NCI-H345 treated with DMSO at 0.1 percent for 48 hours (cell line): ENCODE results near the gene ARRDC3.
"Not testable (repeated sequence)": the region's sequence is repeated elsewhere in the genome, so short reads cannot be mapped to it uniquely, and the experiment has no call there.

Source experiments
- DNase-seq: peaks from one replicate; lab custom pipeline; 2025; ENCODE audit not compliant: unreplicated experiment; lab: John Stamatoyannopoulos, UW

Gene ARRDC3, protein sequence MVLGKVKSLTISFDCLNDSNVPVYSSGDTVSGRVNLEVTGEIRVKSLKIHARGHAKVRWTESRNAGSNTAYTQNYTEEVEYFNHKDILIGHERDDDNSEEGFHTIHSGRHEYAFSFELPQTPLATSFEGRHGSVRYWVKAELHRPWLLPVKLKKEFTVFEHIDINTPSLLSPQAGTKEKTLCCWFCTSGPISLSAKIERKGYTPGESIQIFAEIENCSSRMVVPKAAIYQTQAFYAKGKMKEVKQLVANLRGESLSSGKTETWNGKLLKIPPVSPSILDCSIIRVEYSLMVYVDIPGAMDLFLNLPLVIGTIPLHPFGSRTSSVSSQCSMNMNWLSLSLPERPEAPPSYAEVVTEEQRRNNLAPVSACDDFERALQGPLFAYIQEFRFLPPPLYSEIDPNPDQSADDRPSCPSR

GRCh38 chr5:91383027-91383955, at the start of gene ARRDC3:
ARRDC3 (minus strand) TSS chr5:91383317; CDS start chr5:91383092, 225 bp downstream.
- DNase-seq = peak; percentile 92

GRCh38 chr5:91430949-91431348, 47.8 kb upstream of the ARRDC3 start:
- DNase-seq = no peak

GRCh38 chr5:91424638-91425436, 41.7 kb upstream of the ARRDC3 start:
- peak; percentile 35 for DNase-seq

DNA sequence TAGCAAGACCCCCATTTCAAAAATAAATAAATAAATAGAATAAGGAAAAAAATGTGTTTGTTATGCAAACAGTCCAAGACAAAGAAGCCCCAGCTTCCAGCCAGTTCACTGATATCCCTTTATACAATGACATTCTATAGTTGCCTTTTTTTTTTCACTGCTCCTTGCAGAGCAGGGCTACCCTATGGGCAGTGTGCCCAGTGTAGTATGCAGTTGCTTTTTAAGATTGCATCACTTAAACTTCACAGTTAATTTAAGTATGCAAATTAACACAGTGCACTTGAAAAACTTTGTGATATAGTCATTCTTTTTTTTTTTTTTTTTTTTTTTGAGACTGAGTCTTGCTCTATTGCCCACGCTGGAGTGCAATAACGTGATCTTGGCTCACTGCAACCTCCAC, 40.8 kb upstream of the ARRDC3 start:
- DNase-seq = no peak

GRCh38 chr5:91420879-91421278, 37.8 kb upstream of the ARRDC3 start:
- DNase-seq = no peak

- peak; percentile 25 for DNase-seq
These were observed 36.7 kb upstream of the ARRDC3 start for GRCh38 chr5:91419571-91420537.

GRCh38 chr5:91419136-91419535, 36.0 kb upstream of the ARRDC3 start:
- no peak for DNase-seq

- DNase-seq = no peak
These were observed 35.0 kb upstream of the ARRDC3 start for GRCh38 chr5:91418158-91418557.

GRCh38 chr5:91417219-91417618, 34.1 kb upstream of the ARRDC3 start:
- DNase-seq = no peak

GRCh38 chr5:91416491-91416890, 33.4 kb upstream of the ARRDC3 start:
- no peak for DNase-seq

DNA sequence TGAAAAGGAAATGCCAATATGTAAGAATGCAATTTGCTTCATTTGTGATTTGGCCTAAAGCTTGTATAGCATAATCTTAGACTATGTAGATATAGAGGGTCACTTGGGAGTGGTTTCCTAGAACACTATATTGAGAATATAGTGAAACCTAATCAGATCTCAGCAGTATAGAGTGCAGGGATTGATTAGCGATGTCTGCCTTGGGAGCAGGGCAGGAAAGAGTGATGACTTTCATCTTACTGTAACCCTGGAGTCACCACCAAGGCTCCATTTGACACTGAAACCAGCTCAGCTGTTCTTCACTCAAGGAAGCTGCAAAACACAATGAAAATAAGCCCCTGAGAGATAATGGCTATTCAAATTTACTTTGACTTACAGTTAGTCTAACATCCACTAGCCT, 26.2 kb upstream of the ARRDC3 start:
- no peak for DNase-seq

GRCh38 chr5:91408710-91409109, 25.6 kb upstream of the ARRDC3 start:
- DNase-seq = no peak

DNA sequence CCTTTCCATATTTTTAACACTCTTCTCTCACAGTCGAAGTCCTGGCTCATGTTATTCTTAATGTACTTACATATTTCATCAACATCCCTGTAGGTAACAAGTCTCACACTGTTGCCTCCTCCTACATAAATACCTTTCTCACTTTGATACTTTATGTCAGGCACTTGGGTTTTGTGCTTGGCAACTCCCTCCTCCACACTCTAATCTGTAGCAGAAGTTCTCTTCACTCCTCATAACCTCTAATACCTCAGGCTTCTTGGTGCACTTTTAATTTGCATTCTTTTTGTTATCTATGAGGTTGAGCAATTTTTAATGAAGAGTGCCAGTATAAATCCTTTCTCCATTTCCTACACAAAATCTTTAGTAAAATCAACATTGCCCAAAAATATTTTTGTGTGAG, 24.1 kb upstream of the ARRDC3 start:
- DNase-seq = no peak

DNA sequence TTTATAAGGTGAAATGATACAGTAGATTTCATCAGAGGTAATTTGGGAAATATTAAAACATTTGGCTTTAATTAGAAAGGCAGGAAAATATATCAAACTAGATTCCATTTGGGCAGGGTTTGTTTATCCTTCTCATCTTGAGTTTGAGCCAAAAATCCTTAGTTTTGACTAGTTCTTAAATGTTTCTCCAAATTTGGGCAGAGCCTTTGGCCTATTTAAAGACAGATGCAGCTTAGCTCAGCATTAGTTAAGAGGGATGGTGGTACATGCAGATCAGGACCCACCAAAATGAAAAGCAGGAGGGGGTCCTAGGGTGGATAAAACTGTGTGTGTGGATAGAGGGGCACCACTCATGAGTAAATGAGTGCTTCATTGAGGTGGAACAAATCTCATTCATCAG, 20.3 kb upstream of the ARRDC3 start:
- DNase-seq = no peak

- no peak for DNase-seq
These were observed 18.1 kb upstream of the ARRDC3 start for GRCh38 chr5:91401175-91401574.

GRCh38 chr5:91397791-91398190, 14.7 kb upstream of the ARRDC3 start:
- no peak for DNase-seq

DNA sequence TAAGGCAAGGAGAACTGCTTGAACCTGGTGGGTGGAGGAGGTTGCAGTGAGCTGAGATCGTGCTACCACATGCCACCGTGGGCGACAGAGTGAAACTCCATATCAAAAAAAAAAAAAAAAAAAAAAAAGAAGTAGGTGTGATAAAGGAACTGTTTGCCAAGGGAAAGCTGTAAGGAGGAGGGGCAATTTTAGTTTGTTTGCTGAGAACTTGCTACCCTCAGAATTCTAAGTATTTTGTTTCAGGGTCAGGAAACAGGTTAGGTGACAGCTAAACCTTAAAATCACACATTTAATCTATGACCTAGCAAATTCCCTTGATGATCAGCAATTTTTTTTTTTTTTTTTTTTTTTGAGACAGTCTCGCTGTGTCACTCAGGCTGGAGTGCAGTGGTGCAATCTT, 7.2 kb upstream of the ARRDC3 start:
- DNase-seq = no peak

GRCh38 chr5:91389555-91389954, 6.4 kb upstream of the ARRDC3 start:
- DNase-seq = not testable (repeated sequence)

DNA sequence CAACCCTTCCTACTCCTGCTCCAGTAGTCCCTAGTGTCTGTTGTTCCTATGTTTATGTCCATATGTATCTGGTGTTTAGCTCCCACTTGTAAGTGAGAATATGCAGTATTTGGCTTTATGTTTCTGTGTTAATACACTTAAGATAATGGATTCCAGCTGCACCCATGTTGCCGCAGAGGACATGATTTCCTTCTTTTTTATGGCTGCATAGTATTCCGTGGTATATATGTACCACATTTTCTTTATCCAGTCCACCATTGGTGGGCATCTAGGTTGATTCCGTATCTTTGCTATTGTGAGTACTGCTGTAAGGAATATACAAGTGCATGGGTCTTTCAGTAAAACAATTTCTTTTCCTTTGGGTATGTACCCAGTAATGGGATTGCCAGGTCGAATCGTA, 5.2 kb upstream of the ARRDC3 start:
- DNase-seq = no peak

DNA sequence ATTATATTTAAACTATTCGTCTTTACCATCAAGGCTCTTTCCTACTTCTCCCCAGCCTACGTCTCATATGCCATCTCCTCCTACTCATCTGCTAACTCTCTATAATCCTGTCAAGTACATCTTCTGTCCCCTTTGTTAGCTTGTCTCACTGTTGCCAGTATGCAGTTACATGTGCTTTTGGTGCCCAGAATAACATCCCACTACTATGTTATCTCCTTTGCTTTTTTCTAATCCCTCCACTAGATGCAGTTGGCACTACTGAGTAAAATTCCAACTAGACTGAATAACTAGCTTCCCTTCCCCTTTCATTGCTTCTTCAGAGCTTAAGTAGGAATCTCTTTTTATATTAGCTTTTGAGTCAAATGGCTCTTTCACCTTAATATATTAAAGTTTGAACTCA, 3.0 kb upstream of the ARRDC3 start:
- DNase-seq = no peak
